ENCODE results near the gene DERA. TPM values are rescaled to one million over a fixed set of nuclear protein-coding genes. Genes with fewer than 3 reads are reported as not detected.
"Not testable (repeated sequence)": the region's sequence is repeated elsewhere in the genome, so short reads cannot be mapped to it uniquely, and the experiment has no call there.

Gene DERA
- total RNA-seq, 1 experiment from 2014 or later, result 22.6 TPM

DNA sequence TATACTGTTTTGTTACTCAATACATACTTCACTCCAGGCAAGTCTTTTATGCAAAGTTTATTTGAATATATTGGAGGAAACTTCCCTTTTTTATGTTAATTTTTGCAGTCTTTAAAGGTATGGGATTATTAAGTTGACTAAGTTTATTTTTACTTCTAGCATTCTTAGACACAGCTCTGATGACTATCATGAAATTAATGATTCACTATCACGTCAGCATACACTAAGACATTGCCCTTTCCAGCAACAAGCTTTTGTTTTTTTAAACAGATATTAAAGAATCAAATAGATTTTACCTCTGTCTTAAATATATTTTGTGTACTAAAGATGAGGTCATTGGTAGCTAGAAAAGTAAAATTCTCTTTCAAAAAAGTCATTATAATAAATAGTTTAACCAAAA is 52.1 kb downstream of the DERA start:
- TF ChIP-seq, protein P1, sequence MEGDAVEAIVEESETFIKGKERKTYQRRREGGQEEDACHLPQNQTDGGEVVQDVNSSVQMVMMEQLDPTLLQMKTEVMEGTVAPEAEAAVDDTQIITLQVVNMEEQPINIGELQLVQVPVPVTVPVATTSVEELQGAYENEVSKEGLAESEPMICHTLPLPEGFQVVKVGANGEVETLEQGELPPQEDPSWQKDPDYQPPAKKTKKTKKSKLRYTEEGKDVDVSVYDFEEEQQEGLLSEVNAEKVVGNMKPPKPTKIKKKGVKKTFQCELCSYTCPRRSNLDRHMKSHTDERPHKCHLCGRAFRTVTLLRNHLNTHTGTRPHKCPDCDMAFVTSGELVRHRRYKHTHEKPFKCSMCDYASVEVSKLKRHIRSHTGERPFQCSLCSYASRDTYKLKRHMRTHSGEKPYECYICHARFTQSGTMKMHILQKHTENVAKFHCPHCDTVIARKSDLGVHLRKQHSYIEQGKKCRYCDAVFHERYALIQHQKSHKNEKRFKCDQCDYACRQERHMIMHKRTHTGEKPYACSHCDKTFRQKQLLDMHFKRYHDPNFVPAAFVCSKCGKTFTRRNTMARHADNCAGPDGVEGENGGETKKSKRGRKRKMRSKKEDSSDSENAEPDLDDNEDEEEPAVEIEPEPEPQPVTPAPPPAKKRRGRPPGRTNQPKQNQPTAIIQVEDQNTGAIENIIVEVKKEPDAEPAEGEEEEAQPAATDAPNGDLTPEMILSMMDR (IDR thresholded peaks at IDR 0.05), result no peak
- TF ChIP-seq POLR2AphosphoS5 (IDR thresholded peaks at IDR 0.05; ENCODE audit: low read depth, low read length), result no peak
- in situ Hi-C loops (cut with HindIII; ENCODE audit: low pct_unique_long_range_greater_than_20kb, low sequenced_read_pairs), result no loop called here
- H3K27ac ChIP-seq (ENCODE audit: low read length), result no peak overlapping the region
- no peaks in the 10 kb centered on the region for H3K36me3 ChIP-seq (ENCODE audit: control insufficient read depth, insufficient read depth, low read length)
- no peaks in the 10 kb centered on the region for H3K4me1 ChIP-seq (ENCODE audit: control insufficient read depth, insufficient read depth, low read length)
- intact Hi-C loops (cut with micrococcal nuclease; ENCODE audit: unreplicated experiment), result no loop called here
- no peaks in the 10 kb centered on the region for H3K27me3 ChIP-seq (ENCODE audit: control insufficient read depth, insufficient read depth, low read length)
- ATAC-seq (no peak), DNase-seq (ENCODE audit: low read depth, low spot score) (no peak)
- no peaks in the 10 kb centered on the region for H3K9me3 ChIP-seq (ENCODE audit: control insufficient read depth, insufficient read depth, low read depth, low read length)
- ChIA-PET POLR2A (no interaction called here), CTCF (no interaction called here)
- H3K4me3 ChIP-seq (ENCODE audit: low read depth in 2 of 2, low read length in 2 of 2), result no peak overlapping the region
- BruUV-seq (replicated peaks), result no TSS peak

DNA sequence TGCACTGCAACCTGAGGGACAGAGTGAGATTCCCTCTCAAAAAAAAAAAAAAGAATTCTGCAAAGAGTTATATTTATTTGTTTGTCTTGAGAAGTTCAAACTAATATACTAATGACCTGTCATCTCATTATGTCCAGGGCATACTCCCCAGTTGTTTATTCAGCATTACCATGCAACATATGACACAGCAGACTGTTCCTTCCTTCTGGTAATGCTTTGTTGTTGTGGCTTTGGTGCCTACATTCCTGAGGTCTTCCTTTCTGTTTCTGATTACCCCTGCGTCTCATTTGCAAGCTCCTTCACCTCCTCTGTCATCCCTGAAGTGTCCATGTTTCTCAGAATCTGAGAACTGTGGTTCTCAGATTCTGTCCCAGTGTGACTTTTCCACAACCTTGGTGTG is 55.3 kb downstream of the DERA start:
- no TSS peak for BruUV-seq (replicated peaks)
- CTCF ChIA-PET, result no interaction called here

DNA sequence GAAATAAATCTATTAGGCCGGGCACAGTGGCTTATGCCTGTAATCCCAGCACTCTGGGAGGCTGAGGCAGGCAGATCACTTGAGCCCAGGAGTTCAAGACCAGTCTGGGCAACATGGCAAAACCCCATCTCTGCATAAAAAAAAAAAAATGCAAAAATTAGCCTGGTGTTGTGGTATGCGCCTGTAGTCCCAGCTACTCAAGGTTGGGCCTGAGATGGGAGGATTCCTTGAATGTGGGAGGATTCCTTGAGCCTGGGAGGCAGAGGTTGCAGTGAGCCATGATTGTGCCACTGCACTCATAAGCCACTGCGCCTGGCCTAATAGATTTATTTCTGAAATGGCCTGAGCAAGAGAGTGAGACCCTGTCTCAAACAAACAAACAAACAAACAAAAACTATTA is 55.9 kb downstream of the DERA start:
- ATAC-seq; H3K27ac ChIP-seq (ENCODE audit: low read length); H3K9me3 ChIP-seq (ENCODE audit: control insufficient read depth, insufficient read depth, low read depth, low read length); BruUV-seq (replicated peaks); CTCF ChIA-PET; DNase-seq (ENCODE audit: low read depth, low spot score); POLR2A ChIA-PET; H3K36me3 ChIP-seq (ENCODE audit: control insufficient read depth, insufficient read depth, low read length); H3K27me3 ChIP-seq (ENCODE audit: control insufficient read depth, insufficient read depth, low read length); H3K4me1 ChIP-seq (ENCODE audit: control insufficient read depth, insufficient read depth, low read length); H3K4me3 ChIP-seq (ENCODE audit: low read depth in 2 of 2, low read length in 2 of 2); intact Hi-C loops (cut with micrococcal nuclease; ENCODE audit: unreplicated experiment); in situ Hi-C loops (cut with HindIII; ENCODE audit: low pct_unique_long_range_greater_than_20kb, low sequenced_read_pairs): not testable (repeated sequence)

More for the DNA sequence above, 55.3 kb downstream of the DERA start:
- Histone ChIP-seq H3K27ac (ENCODE audit: low read length) (no peak overlapping the region), H3K36me3 (ENCODE audit: control insufficient read depth, insufficient read depth, low read length) (no peaks in the 10 kb centered on the region), H3K9me3 (ENCODE audit: control insufficient read depth, insufficient read depth, low read depth, low read length) (no peaks in the 10 kb centered on the region), H3K27me3 (ENCODE audit: control insufficient read depth, insufficient read depth, low read length) (no peaks in the 10 kb centered on the region), H3K4me1 (ENCODE audit: control insufficient read depth, insufficient read depth, low read length) (no peaks in the 10 kb centered on the region), H3K4me3 (ENCODE audit: low read depth in 2 of 2, low read length in 2 of 2) (no peak overlapping the region)
- ATAC-seq (no peak), DNase-seq (ENCODE audit: low read depth, low spot score) (no peak)
- TF ChIP-seq, protein P2, sequence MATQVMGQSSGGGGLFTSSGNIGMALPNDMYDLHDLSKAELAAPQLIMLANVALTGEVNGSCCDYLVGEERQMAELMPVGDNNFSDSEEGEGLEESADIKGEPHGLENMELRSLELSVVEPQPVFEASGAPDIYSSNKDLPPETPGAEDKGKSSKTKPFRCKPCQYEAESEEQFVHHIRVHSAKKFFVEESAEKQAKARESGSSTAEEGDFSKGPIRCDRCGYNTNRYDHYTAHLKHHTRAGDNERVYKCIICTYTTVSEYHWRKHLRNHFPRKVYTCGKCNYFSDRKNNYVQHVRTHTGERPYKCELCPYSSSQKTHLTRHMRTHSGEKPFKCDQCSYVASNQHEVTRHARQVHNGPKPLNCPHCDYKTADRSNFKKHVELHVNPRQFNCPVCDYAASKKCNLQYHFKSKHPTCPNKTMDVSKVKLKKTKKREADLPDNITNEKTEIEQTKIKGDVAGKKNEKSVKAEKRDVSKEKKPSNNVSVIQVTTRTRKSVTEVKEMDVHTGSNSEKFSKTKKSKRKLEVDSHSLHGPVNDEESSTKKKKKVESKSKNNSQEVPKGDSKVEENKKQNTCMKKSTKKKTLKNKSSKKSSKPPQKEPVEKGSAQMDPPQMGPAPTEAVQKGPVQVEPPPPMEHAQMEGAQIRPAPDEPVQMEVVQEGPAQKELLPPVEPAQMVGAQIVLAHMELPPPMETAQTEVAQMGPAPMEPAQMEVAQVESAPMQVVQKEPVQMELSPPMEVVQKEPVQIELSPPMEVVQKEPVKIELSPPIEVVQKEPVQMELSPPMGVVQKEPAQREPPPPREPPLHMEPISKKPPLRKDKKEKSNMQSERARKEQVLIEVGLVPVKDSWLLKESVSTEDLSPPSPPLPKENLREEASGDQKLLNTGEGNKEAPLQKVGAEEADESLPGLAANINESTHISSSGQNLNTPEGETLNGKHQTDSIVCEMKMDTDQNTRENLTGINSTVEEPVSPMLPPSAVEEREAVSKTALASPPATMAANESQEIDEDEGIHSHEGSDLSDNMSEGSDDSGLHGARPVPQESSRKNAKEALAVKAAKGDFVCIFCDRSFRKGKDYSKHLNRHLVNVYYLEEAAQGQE (IDR thresholded peaks at IDR 0.05; ENCODE audit: insufficient read depth in 1 of 2, low read depth in 2 of 2, low read length in 1 of 2), result no peak
- TF ChIP-seq POLR2AphosphoS5 (IDR thresholded peaks at IDR 0.05; ENCODE audit: low read depth, low read length) (no peak), SIN3A (IDR thresholded peaks at IDR 0.05; ENCODE audit: borderline replicate concordance, insufficient read depth, low read depth, low read length) (no peak), TCF7L2 (IDR thresholded peaks at IDR 0.05; ENCODE audit: low read depth, low read length) (no peak)
- TF ChIP-seq, protein P1 (IDR thresholded peaks at IDR 0.05), result no peak
- in situ Hi-C loops (cut with HindIII; ENCODE audit: low pct_unique_long_range_greater_than_20kb, low sequenced_read_pairs), result no loop called here
- intact Hi-C loops (cut with micrococcal nuclease; ENCODE audit: unreplicated experiment), result no loop called here
- POLR2A ChIA-PET, result no interaction called here

Measured in Panc1 (cell line).